ENCODE results near the gene BSN. TPM values are rescaled to one million over a fixed set of nuclear protein-coding genes. Genes with fewer than 3 reads are reported as not detected.

BSN gene
- total RNA-seq, 4 donors from 2014 or later = 0.04 to 0.36 (median 0.14) TPM

DNA sequence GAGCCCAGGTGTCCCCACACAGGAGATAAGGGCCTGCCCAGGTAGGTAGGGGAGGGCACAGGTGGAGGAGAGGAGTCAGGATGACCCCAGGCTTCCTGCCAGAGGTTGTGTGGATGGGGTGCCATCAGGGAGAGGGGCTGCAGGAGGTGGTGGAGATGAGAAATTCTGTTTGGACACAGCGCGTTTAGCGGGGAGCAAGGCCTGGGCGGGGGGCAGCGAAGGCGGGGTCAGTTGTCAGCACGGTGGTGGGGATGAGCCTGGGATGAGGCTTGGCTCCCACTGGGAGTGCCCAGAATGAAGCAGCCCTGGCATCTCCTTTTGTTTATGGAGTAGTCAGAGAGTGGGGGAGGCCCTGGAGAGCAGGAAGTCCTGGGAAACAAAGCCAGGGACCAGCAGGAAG lies 149.7 kb downstream of the BSN start:
- 92 to 95% methylated on average over 7 of the region's 7 CpGs for WGBS, 2 donors
- DNase-seq (ENCODE audit: low spot score in 2 of 2) = no peak
- TF ChIP-seq, protein P1, sequence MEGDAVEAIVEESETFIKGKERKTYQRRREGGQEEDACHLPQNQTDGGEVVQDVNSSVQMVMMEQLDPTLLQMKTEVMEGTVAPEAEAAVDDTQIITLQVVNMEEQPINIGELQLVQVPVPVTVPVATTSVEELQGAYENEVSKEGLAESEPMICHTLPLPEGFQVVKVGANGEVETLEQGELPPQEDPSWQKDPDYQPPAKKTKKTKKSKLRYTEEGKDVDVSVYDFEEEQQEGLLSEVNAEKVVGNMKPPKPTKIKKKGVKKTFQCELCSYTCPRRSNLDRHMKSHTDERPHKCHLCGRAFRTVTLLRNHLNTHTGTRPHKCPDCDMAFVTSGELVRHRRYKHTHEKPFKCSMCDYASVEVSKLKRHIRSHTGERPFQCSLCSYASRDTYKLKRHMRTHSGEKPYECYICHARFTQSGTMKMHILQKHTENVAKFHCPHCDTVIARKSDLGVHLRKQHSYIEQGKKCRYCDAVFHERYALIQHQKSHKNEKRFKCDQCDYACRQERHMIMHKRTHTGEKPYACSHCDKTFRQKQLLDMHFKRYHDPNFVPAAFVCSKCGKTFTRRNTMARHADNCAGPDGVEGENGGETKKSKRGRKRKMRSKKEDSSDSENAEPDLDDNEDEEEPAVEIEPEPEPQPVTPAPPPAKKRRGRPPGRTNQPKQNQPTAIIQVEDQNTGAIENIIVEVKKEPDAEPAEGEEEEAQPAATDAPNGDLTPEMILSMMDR (IDR thresholded peaks at IDR 0.05) = no peak
- no peak for TF ChIP-seq POLR2A (IDR thresholded peaks at IDR 0.05)
- no peak overlapping the region for H3K4me3 ChIP-seq (ENCODE audit: low read depth, poor library complexity, severe bottlenecking)
- intact Hi-C loops (cut with DNase I; ENCODE audit: low total_unique reads) = loop anchor here (5.0 kb wide), 1 partner anchor 133 kb away; no protein-coding TSS in a partner anchor

DNA sequence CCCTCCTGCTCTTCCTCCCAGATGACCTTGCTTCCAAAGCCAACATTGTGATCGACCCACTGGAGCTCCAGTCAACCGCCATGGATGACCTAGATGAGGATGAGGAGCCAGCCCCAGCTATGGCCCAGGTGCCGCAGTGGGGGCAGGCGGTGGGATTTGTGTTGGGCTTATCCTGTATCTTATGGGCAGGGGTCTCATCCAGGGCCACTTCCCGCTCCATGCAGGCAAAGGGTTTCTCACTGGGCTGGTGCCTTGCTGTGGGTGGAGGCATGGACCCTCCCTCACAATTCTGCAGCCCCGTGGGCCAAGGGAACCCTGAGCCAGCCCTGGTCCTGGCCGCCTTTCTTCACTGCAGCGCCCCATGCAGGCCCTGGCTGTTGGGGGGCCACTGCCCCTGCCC lies 150.4 kb downstream of the BSN start:
- DNase-seq (ENCODE audit: low spot score in 2 of 2) = no peak
- no peak for TF ChIP-seq POLR2A (IDR thresholded peaks at IDR 0.05)
- TF ChIP-seq, protein P1 (IDR thresholded peaks at IDR 0.05) = no peak
- WGBS, 2 donors = 91 to 95% methylated on average over 4 to 8 of the region's 8 CpGs
- H3K4me3 ChIP-seq (ENCODE audit: low read depth, poor library complexity, severe bottlenecking) = no peak overlapping the region
- intact Hi-C loops (cut with DNase I; ENCODE audit: low total_unique reads) = loop anchor here (5.0 kb wide), 1 partner anchor 133 kb away; no protein-coding TSS in a partner anchor

GRCh38 chr3:49705390-49705960 lies 151.2 kb downstream of the BSN start:
- no peak for DNase-seq (ENCODE audit: low spot score in 2 of 2)
- H3K4me3 ChIP-seq (ENCODE audit: low read depth, poor library complexity, severe bottlenecking) = no peak overlapping the region
- 90 to 93% methylated on average over 16 to 17 of the region's 17 CpGs for WGBS, 2 donors
- intact Hi-C loops (cut with DNase I; ENCODE audit: low total_unique reads) = no loop called here
- TF ChIP-seq, protein P1 (IDR thresholded peaks at IDR 0.05) = no peak
- no peak for TF ChIP-seq POLR2A (IDR thresholded peaks at IDR 0.05)

- no peak for TF ChIP-seq POLR2A (IDR thresholded peaks at IDR 0.05)
- TF ChIP-seq, protein P1 (IDR thresholded peaks at IDR 0.05) = no peak
- no peak for DNase-seq (ENCODE audit: low spot score in 2 of 2)
- WGBS, 2 donors = 86 to 90% methylated on average over 9 of the region's 9 CpGs
- intact Hi-C loops (cut with DNase I; ENCODE audit: low total_unique reads) = no loop called here
- H3K4me3 ChIP-seq (ENCODE audit: low read depth, poor library complexity, severe bottlenecking) = no peak overlapping the region
Measured at GRCh38 chr3:49706456-49707112, 152.3 kb downstream of the BSN start.

DNA sequence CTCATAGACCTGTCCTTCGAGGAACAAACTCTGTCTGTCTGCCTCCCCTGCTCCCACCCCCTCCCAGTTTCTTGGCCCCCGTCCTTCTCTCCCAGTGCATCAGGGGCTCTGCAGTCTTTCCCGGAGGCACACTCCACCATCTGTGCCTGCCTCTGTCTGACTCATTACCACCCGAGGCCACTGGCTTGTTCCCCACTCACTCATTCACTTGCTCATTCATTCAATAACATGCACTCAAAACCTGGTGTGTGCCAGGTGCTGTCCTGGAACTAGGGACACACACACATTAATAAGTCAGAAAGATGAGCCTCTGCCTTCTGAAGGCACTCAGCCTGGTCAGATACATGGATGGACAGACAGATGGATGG lies 152.8 kb downstream of the BSN start:
- DNase-seq (ENCODE audit: low spot score in 2 of 2) = no peak
- 31 to 43% methylated on average over 4 of the region's 4 CpGs for WGBS, 2 donors
- TF ChIP-seq, protein P1 (IDR thresholded peaks at IDR 0.05) = no peak
- no peak for TF ChIP-seq POLR2A (IDR thresholded peaks at IDR 0.05)
- intact Hi-C loops (cut with DNase I; ENCODE audit: low total_unique reads) = no loop called here
- H3K4me3 ChIP-seq (ENCODE audit: low read depth, poor library complexity, severe bottlenecking) = no peak overlapping the region
